HepG2 (cell line): ENCODE data around the gene AKR7A3. TPM values are rescaled to one million over a fixed set of nuclear protein-coding genes. Genes with fewer than 3 reads are reported as not detected.

Experiments used
- ATAC-seq: fragments of 200-7000 bp; cut with Tn5 transposase; 3 replicates; pipeline ENCODE4 v1.9.1; 2020; ENCODE audit warnings: mild to moderate bottlenecking, moderate library complexity
- BruUV-seq: library from RNA; stranded (reverse); fragments of 400-500 nt; replicated peaks from 2 replicates; lab custom pipeline; 2021; lab: Mats Ljungman, UMichigan
- CTCF ChIA-PET: fragments of 300-600 bp; formaldehyde crosslinking; extraction: SDS; loops from one replicate; lab custom pipeline; 2021; ENCODE audit warnings: low total read pairs, inconsistent platforms, low intra/inter-chr PET ratio; lab: Yijun Ruan, JAX
- POLR2A ChIA-PET: fragments of 350-600 bp; sonication (Branson Sonifier 250); formaldehyde crosslinking; loops from one replicate; lab custom pipeline; 2020; ENCODE audit warnings: antibody characterized with exemption, inconsistent platforms; lab: Yijun Ruan, JAX
- DNase-seq: peaks from one replicate; pipeline ENCODE4 v3.0.0-alpha.2; 2015; ENCODE audit warnings: low spot score
- FAIRE-seq: peaks from 3 replicates; lab custom pipeline; 2011; peaks lifted over from hg19 to GRCh38; lab: Jason Lieb, UNC
- H2AFZ ChIP-seq: one replicate; pipeline ENCODE4 v1.6.1; 2011; ENCODE audit warnings: low read length, inconsistent platforms
- H3K27ac ChIP-seq: fragments of 300-600 bp; 3 replicates; pipeline ENCODE4 v1.8.0; 2011; ENCODE audit warnings: mixed run types, mild to moderate bottlenecking, mixed read lengths, low read length, inconsistent platforms; ENCODE audit not compliant: insufficient read depth; ENCODE audit errors: extremely low read length
- H3K27me3 ChIP-seq, 2 experiments: fragments of 200-600 bp in 1 of 2; 2 replicates in 1 of 2; 3 replicates in 1 of 2; pipeline versions ENCODE4 v1.6.0 to v1.8.0; 2011; ENCODE audit warnings: low read length in 2 of 2, mild to moderate bottlenecking in 2 of 2, moderate library complexity in 2 of 2, inconsistent platforms in 1 of 2; ENCODE audit not compliant: insufficient read depth in 2 of 2, control insufficient read depth in 1 of 2
- H3K36me3 ChIP-seq, 2 experiments: fragments of 200-600 bp in 1 of 2; replicated peaks in 1 of 2; 2 replicates in 1 of 2; 3 replicates in 1 of 2; pipeline versions ENCODE4 v1.5.1 to v1.8.0; 2011; ENCODE audit warnings: low read length in 2 of 2, inconsistent platforms in 1 of 2; ENCODE audit not compliant: insufficient read depth in 2 of 2, control insufficient read depth in 1 of 2
- H3K4me1 ChIP-seq: 2 replicates; pipeline ENCODE4 v1.5.1; 2012; ENCODE audit warnings: low read length, inconsistent platforms; ENCODE audit not compliant: insufficient read depth
- H3K4me2 ChIP-seq: 2 replicates; pipeline ENCODE4 v1.6.0; 2011; ENCODE audit warnings: low read depth, low read length, inconsistent platforms
- H3K4me3 ChIP-seq, 3 experiments: fragments of 200-600 bp in 1 of 3; sonication (generic), shearing (Covaris generic) in 1 of 3; replicated peaks in 1 of 3; 2 replicates each; pipeline ENCODE4 v1.5.1; 2011 to 2016; ENCODE audit warnings: low read length in 3 of 3, inconsistent platforms in 2 of 3, low read depth in 2 of 3, mild to moderate bottlenecking in 2 of 3, control low read depth in 1 of 3, mixed read lengths in 1 of 3; ENCODE audit not compliant: insufficient read depth in 1 of 3
- H3K79me2 ChIP-seq: one replicate; pipeline ENCODE4 v1.6.1; 2011; ENCODE audit warnings: low read length, inconsistent platforms; ENCODE audit not compliant: insufficient read depth
- H3K9ac ChIP-seq: 2 replicates; pipeline ENCODE4 v1.6.0; 2011; ENCODE audit warnings: mild to moderate bottlenecking, low read depth, low read length, inconsistent platforms; ENCODE audit not compliant: insufficient read depth
- H3K9me3 ChIP-seq: 2 replicates; pipeline ENCODE4 v1.5.1; 2012; ENCODE audit warnings: mild to moderate bottlenecking, low read length
- H4K20me1 ChIP-seq: 2 replicates; pipeline ENCODE4 v1.6.0; 2011; ENCODE audit warnings: inconsistent platforms, mild to moderate bottlenecking, low read length, moderate library complexity; ENCODE audit not compliant: insufficient read depth
- GATAD1 ChIP-seq: IDR thresholded peaks from 2 replicates; pipeline ENCODE4 v1.6.1; 2016; ENCODE audit warnings: missing genetic modification reagents, missing compliant biosample characterization
- MTA3 ChIP-seq: sonication (generic); formaldehyde crosslinking; IDR thresholded peaks from 2 replicates; pipeline ENCODE4 v1.4.0; 2020; ENCODE audit warnings: missing genetic modification reagents
- NFE2 ChIP-seq: sonication (generic); formaldehyde crosslinking; IDR thresholded peaks from 2 replicates; pipeline ENCODE4 v1.4.0; 2020; ENCODE audit warnings: missing genetic modification reagents
- PHF21A ChIP-seq: sonication (generic); formaldehyde crosslinking; IDR thresholded peaks from 2 replicates; pipeline ENCODE4 v1.5.0; 2020; ENCODE audit warnings: mild to moderate bottlenecking, missing genetic modification reagents
- POLR2G ChIP-seq: fragments of 200-400 bp; formaldehyde crosslinking; IDR thresholded peaks from 2 replicates; pipeline ENCODE4 v1.6.1; 2018; ENCODE audit warnings: mild to moderate bottlenecking, low read depth, low read length, moderate library complexity
- RORA ChIP-seq: sonication (generic); formaldehyde crosslinking; IDR thresholded peaks from 2 replicates; pipeline ENCODE4 v1.5.0; 2020; ENCODE audit warnings: mild to moderate bottlenecking, missing genetic modification reagents, moderate library complexity
- RXRB ChIP-seq: IDR thresholded peaks from 2 replicates; pipeline ENCODE4 v1.6.1; 2016; ENCODE audit warnings: borderline replicate concordance, missing genetic modification reagents, missing compliant biosample characterization
- SOX5 ChIP-seq: IDR thresholded peaks from 2 replicates; pipeline ENCODE4 v1.6.1; 2016; ENCODE audit warnings: borderline replicate concordance
- U2AF1 ChIP-seq: fragments of 200-400 bp; formaldehyde crosslinking; optimal IDR thresholded peaks from 2 replicates; pipeline ENCODE3; 2017; ENCODE audit warnings: mild to moderate bottlenecking, low read depth, low read length
- WIZ ChIP-seq: sonication (generic); formaldehyde crosslinking; IDR thresholded peaks from 2 replicates; pipeline ENCODE4 v1.5.1; 2020; ENCODE audit warnings: mild to moderate bottlenecking, missing genetic modification reagents
- ZEB1 ChIP-seq: IDR thresholded peaks from 2 replicates; pipeline ENCODE4 v1.6.1; 2012; ENCODE audit warnings: mild to moderate bottlenecking, low read depth, inconsistent platforms; ENCODE audit not compliant: insufficient replicate concordance
- ZFP36L1 ChIP-seq: sonication (generic); formaldehyde crosslinking; IDR thresholded peaks from 2 replicates; pipeline ENCODE4 v1.8.0; 2022; ENCODE audit warnings: mild to moderate bottlenecking, missing genetic modification reagents, moderate library complexity
- ZKSCAN5 ChIP-seq: sonication (generic); formaldehyde crosslinking; IDR thresholded peaks from 2 replicates; pipeline ENCODE4 v1.5.1; 2020; ENCODE audit warnings: mild to moderate bottlenecking, missing genetic modification reagents
- ZNF563 ChIP-seq: sonication (generic); formaldehyde crosslinking; IDR thresholded peaks from 2 replicates; pipeline ENCODE4 v1.8.0; 2022; ENCODE audit warnings: mild to moderate bottlenecking, moderate library complexity, missing genetic modification reagents
- ZNF629 ChIP-seq: sonication (generic); formaldehyde crosslinking; conservative IDR thresholded peaks from 2 replicates; pipeline ENCODE4 v1.5.0; 2020; ENCODE audit warnings: missing genetic modification reagents
- WGBS: methylation state at CpG from one replicate; pipeline ENCODE4 v1.1.6; 2017; ENCODE audit warnings: low lambda C conversion rate; 5-methylcytosine and 5-hydroxymethylcytosine counted together
- in situ Hi-C: cut with HindIII; loops from 2 replicates; pipeline ENCODE4 v1.10.0; 2017; ENCODE audit warnings: low pct_unique_long_range_greater_than_20kb; ENCODE audit not compliant: extremely low pct_ligation_motif_present
- intact Hi-C: fragments of 100-400 bp; cut with micrococcal nuclease; formaldehyde crosslinking; loops from one replicate; pipeline ENCODE4 v1.10.0; 2022; ENCODE audit not compliant: unreplicated experiment
- polyA plus RNA-seq, 8 experiments: library from polyadenylated mRNA; depleted of rRNA in 3 of 8; stranded (reverse) in 7 of 8; unstranded in 1 of 8; fragments of >200 nt; fragmentation: Illumina TruSeq in 4 of 8; extraction: Trizol in 4 of 8; gene quantifications; 2 replicates each; pipeline versions ENCODE4 v1.2.1 to v1.2.3, GENCODE V29; 2011 to 2016; ENCODE audit warnings: low read depth in 4 of 8, missing spikeins in 1 of 8, mixed read lengths in 1 of 8; ENCODE audit not compliant: insufficient read depth in 1 of 8
- total RNA-seq, 5 experiments: library from RNA; depleted of rRNA; stranded (reverse); fragments of >200 nt; fragmentation: Illumina TruSeq; extraction: Trizol; gene quantifications; 2 replicates each; pipeline ENCODE4 v1.2.3, GENCODE V29; 2016; ENCODE audit warnings: low read depth in 1 of 5
- TF ChIP-seq, protein P1 (sequence below): IDR thresholded peaks from 2 replicates; pipeline ENCODE4 v1.6.1; 2016

Gene AKR7A3
- total and polyA plus RNA-seq, 2 of the 13 experiments (the other 11 are each of a cell fraction or from before 2014, with no cell fraction given): 0.58 to 1.00 TPM

GRCh38 chr1:19329611-19330010 lies 41.0 kb upstream of the AKR7A3 start:
- WGBS: 98% methylated on average over 5 of the region's 5 CpGs
- CTCF ChIA-PET: no interaction called here
- peaks cover 16 to 31% of the 10 kb centered on the region in 2 experiments for H3K36me3 ChIP-seq
- H3K27me3 ChIP-seq: no peaks in the 10 kb centered on the region
- ATAC-seq (no peak), DNase-seq (no peak), FAIRE-seq (no peak)
- H2AFZ ChIP-seq: no peak overlapping the region
- TF ChIP-seq ZNF563 (CRISPR knock-in tag): no peak
- TF ChIP-seq ZEB1: no peak
- no peak for TF ChIP-seq RXRB (CRISPR knock-in tag)
- 0 out of 2 replicates have a peak, but pooled peaks have one; percentile 18 for TF ChIP-seq ZNF629 (CRISPR knock-in tag)
- TF ChIP-seq ZKSCAN5 (CRISPR knock-in tag): no peak
- TF ChIP-seq ZFP36L1 (CRISPR knock-in tag): no peak
- TF ChIP-seq PHF21A: no peak
- TF ChIP-seq WIZ (CRISPR knock-in tag): no peak
- in situ Hi-C loops: no loop called here
- H3K4me1 ChIP-seq: no peaks in the 10 kb centered on the region
- no TSS peak for BruUV-seq
- no peak overlapping the region for H3K4me2 ChIP-seq
- POLR2A ChIA-PET: interaction anchor here (1.4 kb wide), 1 partner anchor 17 kb away, joined by 4 read pairs; the partner anchor contains the start of genes AKR7A2 and SLC66A1
- no peak overlapping the region for H3K4me3 ChIP-seq
- no peaks in the 10 kb centered on the region for H3K79me2 ChIP-seq
- no peaks in the 10 kb centered on the region for H3K9me3 ChIP-seq
- no peak overlapping the region for H3K9ac ChIP-seq
- H3K27ac ChIP-seq: no peak overlapping the region
- intact Hi-C loops: no loop called here
- H4K20me1 ChIP-seq: no peaks in the 10 kb centered on the region

- Histone ChIP-seq H4K20me1 (no peaks in the 10 kb centered on the region), H3K4me2 (no peak overlapping the region), H3K79me2 (no peaks in the 10 kb centered on the region), H3K27me3 (no peaks in the 10 kb centered on the region), H3K4me3 (no peak overlapping the region), H3K27ac (no peak overlapping the region), H2AFZ (no peak overlapping the region), H3K4me1 (no peaks in the 10 kb centered on the region), H3K9ac (no peak overlapping the region), H3K9me3 (no peaks in the 10 kb centered on the region), H3K36me3 (peaks cover 16 to 35% of the 10 kb centered on the region in 2 experiments)
- no TSS peak for BruUV-seq
- ChIA-PET CTCF (no interaction called here), POLR2A (interaction anchor here (1.4 kb wide), 1 partner anchor 17 kb away, joined by 4 read pairs; the partner anchor contains the start of genes AKR7A2 and SLC66A1)
- 96% methylated on average over 10 of the region's 13 CpGs for WGBS
- FAIRE-seq (no peak), DNase-seq (no peak), ATAC-seq (no peak)
- intact Hi-C loops: no loop called here
- in situ Hi-C loops: no loop called here
- TF ChIP-seq U2AF1 (no peak), RORA (no peak), MTA3 (CRISPR knock-in tag) (no peak), SOX5 (CRISPR knock-in tag) (no peak), GATAD1 (no peak), NFE2 (CRISPR knock-in tag) (no peak), POLR2G (peak; percentile 31; the same call in 1 of the 2 replicates)
- TF ChIP-seq, protein P1, sequence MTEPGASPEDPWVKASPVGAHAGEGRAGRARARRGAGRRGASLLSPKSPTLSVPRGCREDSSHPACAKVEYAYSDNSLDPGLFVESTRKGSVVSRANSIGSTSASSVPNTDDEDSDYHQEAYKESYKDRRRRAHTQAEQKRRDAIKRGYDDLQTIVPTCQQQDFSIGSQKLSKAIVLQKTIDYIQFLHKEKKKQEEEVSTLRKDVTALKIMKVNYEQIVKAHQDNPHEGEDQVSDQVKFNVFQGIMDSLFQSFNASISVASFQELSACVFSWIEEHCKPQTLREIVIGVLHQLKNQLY (CRISPR knock-in tag): no peak
Observed at GRCh38 chr1:19329188-19329587, 40.6 kb upstream of the AKR7A3 start.
